ENCODE measurements around the gene NANP.
A peak's percentile ranks its signal among the peaks of the same experiment; 100 is the strongest.
"Not testable (repeated sequence)": the region's sequence is repeated elsewhere in the genome, so short reads cannot be mapped to it uniquely, and the experiment has no call there.

Gene NANP

GRCh38 chr20:25605148-25605547 lies 18.7 kb downstream of the NANP start:
- no peak for DNase-seq

- no peak for DNase-seq
Observed at GRCh38 chr20:25604611-25605010, 19.2 kb downstream of the NANP start.

- not testable (repeated sequence) for DNase-seq
Observed at GRCh38 chr20:25602914-25603309, 20.9 kb downstream of the NANP start.

GRCh38 chr20:25602191-25602913 lies 21.5 kb downstream of the NANP start:
- not testable (repeated sequence) for DNase-seq

- DNase-seq, result no peak
Observed at GRCh38 chr20:25601659-25602058, 22.2 kb downstream of the NANP start.

GRCh38 chr20:25600632-25601031 lies 23.2 kb downstream of the NANP start:
- no peak for DNase-seq

GRCh38 chr20:25592135-25592852 lies 31.5 kb downstream of the NANP start:
- DNase-seq, result no peak

GRCh38 chr20:25590778-25591177 lies 33.0 kb downstream of the NANP start:
- not testable (repeated sequence) for DNase-seq

GRCh38 chr20:25588491-25588890 lies 35.3 kb downstream of the NANP start:
- DNase-seq, result no peak

- DNase-seq, result no peak
Observed at GRCh38 chr20:25587536-25587935, 36.3 kb downstream of the NANP start.

- DNase-seq, result no peak
Observed at GRCh38 chr20:25586877-25587276, 36.9 kb downstream of the NANP start.

- peak; percentile 22 to 31 for DNase-seq
Observed at GRCh38 chr20:25584905-25585704, 38.7 kb downstream of the NANP start, which contains the start of gene NINL. Gene NINL (minus strand): TSS chr20:25585531. CDS start chr20:25526587, 58,944 bp downstream.

- not testable (repeated sequence) for DNase-seq
Observed at GRCh38 chr20:25583607-25584006, 40.2 kb downstream of the NANP start.

- no peak for DNase-seq
Observed at GRCh38 chr20:25580711-25581110, 43.1 kb downstream of the NANP start.

GRCh38 chr20:25579081-25579770 lies 44.6 kb downstream of the NANP start:
- no peak for DNase-seq

GRCh38 chr20:25576783-25577530 lies 46.9 kb downstream of the NANP start:
- DNase-seq, result no peak

GRCh38 chr20:25574411-25574810 lies 49.4 kb downstream of the NANP start:
- DNase-seq, result no peak

- DNase-seq, result no peak
Observed at GRCh38 chr20:25573288-25574251, 50.2 kb downstream of the NANP start.

GRCh38 chr20:25571817-25572216 lies 52.0 kb downstream of the NANP start:
- no peak for DNase-seq

- DNase-seq, result no peak
Observed at GRCh38 chr20:25571240-25571639, 52.6 kb downstream of the NANP start.

GRCh38 chr20:25570148-25570530 lies 53.7 kb downstream of the NANP start:
- no peak for DNase-seq
